Esophagus squamous epithelium (tissue), 5 donors: ENCODE results near the gene MSMO1. TPM values are rescaled to one million over a fixed set of nuclear protein-coding genes. Genes with fewer than 3 reads are reported as not detected.

Source experiments
- DNase-seq: peaks from one replicate; lab custom pipeline; 2025; lab: John Stamatoyannopoulos, UW
- H3K27ac ChIP-seq, 4 donors: fragments of 200-600 bp; sonication (generic); one replicate each; pipeline ENCODE4 v1.5.1; 2016 to 2019; ENCODE audit warnings: mild to moderate bottlenecking in 1 of 4
- H3K27me3 ChIP-seq, 4 donors: fragments of 200-600 bp; sonication (generic); 1 replicate in 3 of 4; 2 replicates in 1 of 4; pipeline versions ENCODE4 v1.5.1 to v1.6.0; 2017 to 2021; ENCODE audit warnings: antibody characterized with exemption in 1 of 4
- H3K36me3 ChIP-seq, 3 donors: fragments of 200-600 bp; sonication (generic); one replicate each; pipeline ENCODE4 v1.5.1; 2016 to 2019
- H3K4me1 ChIP-seq, 3 donors: fragments of 200-600 bp; sonication (generic); one replicate each; pipeline ENCODE4 v1.5.1; 2017 to 2019
- H3K4me3 ChIP-seq, 4 donors: fragments of 200-600 bp; sonication (generic); 1 replicate in 3 of 4; 2 replicates in 1 of 4; pipeline ENCODE4 v1.5.1; 2016 to 2019; ENCODE audit warnings: mild to moderate bottlenecking in 2 of 4, moderate library complexity in 1 of 4
- H3K9me3 ChIP-seq, 3 donors: fragments of 200-600 bp; sonication (generic); one replicate each; pipeline ENCODE4 v1.5.1; 2016 to 2019
- POLR2A ChIP-seq, 4 donors: fragments of 450-650 bp; IDR thresholded peaks; one replicate each; pipeline ENCODE4 v1.6.1; 2017; ENCODE audit warnings: antibody characterized with exemption in 4 of 4, mild to moderate bottlenecking in 4 of 4, moderate library complexity in 3 of 4
- WGBS, 2 donors: methylation state at CpG; one replicate each; pipeline ENCODE4 v1.1.5; 2018; 5-methylcytosine and 5-hydroxymethylcytosine counted together
- intact Hi-C: fragments of 100-400 bp; cut with DNase I; formaldehyde crosslinking; loops from one replicate; pipeline ENCODE4 v1.15.0; 2022
- total RNA-seq, 4 donors: library from RNA; depleted of rRNA; stranded (reverse); fragments of >200 nt; gene quantifications; one replicate each; pipeline ENCODE4 v1.1.0, GENCODE V29; 2016
- TF ChIP-seq, protein P1 (sequence below), 6 experiments: fragments of 450-650 bp in 4 of 6; fragments of 200-600 bp in 2 of 6; sonication (generic) in 2 of 6; IDR thresholded peaks; one replicate each; pipeline ENCODE4 v1.5.1; 2016 to 2019; ENCODE audit warnings: antibody characterized with exemption in 6 of 6, mild to moderate bottlenecking in 4 of 6, moderate library complexity in 4 of 6
- donor health status: DM: yes; HTN: yes; CAD: no.

The MSMO1 gene
- total RNA-seq, 4 donors from 2014 or later = 122 to 302 (median 172) TPM

- DNase-seq = no peak
- Histone ChIP-seq H3K9me3 (no peaks in the 10 kb centered on the region), H3K27me3 (no peaks in the 10 kb centered on the region), H3K4me1 (peaks cover 0 to 7% (median 0%) of the 10 kb centered on the region in 3 donors), H3K4me3 (no peak overlapping the region), H3K36me3 (peaks cover 0 to 76% (median 0%) of the 10 kb centered on the region in 3 donors), H3K27ac (no peak overlapping the region)
- 94 to 99% methylated on average over 4 of the region's 4 CpGs for WGBS, 2 donors
- intact Hi-C loops = no loop called here
- TF ChIP-seq POLR2A (IDR thresholded peaks at IDR 0.05) = no peak
- TF ChIP-seq, protein P1, sequence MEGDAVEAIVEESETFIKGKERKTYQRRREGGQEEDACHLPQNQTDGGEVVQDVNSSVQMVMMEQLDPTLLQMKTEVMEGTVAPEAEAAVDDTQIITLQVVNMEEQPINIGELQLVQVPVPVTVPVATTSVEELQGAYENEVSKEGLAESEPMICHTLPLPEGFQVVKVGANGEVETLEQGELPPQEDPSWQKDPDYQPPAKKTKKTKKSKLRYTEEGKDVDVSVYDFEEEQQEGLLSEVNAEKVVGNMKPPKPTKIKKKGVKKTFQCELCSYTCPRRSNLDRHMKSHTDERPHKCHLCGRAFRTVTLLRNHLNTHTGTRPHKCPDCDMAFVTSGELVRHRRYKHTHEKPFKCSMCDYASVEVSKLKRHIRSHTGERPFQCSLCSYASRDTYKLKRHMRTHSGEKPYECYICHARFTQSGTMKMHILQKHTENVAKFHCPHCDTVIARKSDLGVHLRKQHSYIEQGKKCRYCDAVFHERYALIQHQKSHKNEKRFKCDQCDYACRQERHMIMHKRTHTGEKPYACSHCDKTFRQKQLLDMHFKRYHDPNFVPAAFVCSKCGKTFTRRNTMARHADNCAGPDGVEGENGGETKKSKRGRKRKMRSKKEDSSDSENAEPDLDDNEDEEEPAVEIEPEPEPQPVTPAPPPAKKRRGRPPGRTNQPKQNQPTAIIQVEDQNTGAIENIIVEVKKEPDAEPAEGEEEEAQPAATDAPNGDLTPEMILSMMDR (IDR thresholded peaks at IDR 0.05) = no peak
Measured at GRCh38 chr4:165309456-165309855, 18.0 kb upstream of the MSMO1 start.

DNA sequence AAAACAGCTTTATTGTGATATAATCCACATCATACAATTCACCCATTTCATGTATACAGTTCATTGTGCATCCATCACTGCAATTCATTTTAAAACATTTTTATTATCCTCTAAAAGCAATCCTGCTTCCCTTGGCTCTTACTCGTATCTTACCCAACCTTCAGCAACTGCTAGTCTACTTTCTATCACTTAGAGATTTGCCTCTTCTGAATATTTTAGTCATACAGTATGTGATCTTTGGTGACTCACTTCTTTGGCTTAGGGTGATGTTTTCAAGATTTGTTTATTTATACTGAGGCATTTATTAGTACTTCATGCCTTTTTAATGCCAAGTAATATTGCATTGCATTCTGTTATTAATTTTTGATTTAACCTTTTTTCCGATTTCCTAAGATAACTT, 15.0 kb upstream of the MSMO1 start:
- H3K4me1 ChIP-seq = peaks cover 0 to 7% (median 0%) of the 10 kb centered on the region in 3 donors
- no peak for DNase-seq
- intact Hi-C loops = no loop called here
- H3K4me3 ChIP-seq = no peak overlapping the region
- H3K9me3 ChIP-seq = no peaks in the 10 kb centered on the region
- no peak overlapping the region for H3K27ac ChIP-seq
- TF ChIP-seq POLR2A (IDR thresholded peaks at IDR 0.05) = no peak
- TF ChIP-seq, protein P1 (IDR thresholded peaks at IDR 0.05) = no peak
- 59 to 66% methylated on average over 2 of the region's 2 CpGs for WGBS, 2 donors
- H3K27me3 ChIP-seq = no peaks in the 10 kb centered on the region
- peaks cover 0 to 79% (median 0%) of the 10 kb centered on the region in 3 donors for H3K36me3 ChIP-seq

DNA sequence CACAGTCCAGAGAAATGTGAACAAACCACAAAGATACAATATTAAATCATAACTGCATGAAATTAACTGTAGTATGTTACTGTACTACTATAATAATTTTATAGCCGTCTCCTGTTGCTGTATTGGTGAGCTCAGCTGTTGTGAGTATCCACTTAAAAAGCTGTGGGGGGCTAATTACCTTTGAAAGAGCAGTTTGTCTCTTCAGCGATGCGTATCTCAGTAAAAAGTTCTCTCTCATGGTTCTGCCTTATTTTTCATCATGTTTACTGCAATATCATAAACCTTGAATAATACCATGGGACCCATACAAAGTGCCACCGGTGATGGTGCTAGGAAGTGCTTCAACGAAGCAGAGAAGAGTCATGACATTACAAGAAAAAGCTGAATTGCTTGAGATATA, 8.4 kb upstream of the MSMO1 start:
- intact Hi-C loops = no loop called here
- no peak for TF ChIP-seq POLR2A (IDR thresholded peaks at IDR 0.05)
- TF ChIP-seq, protein P1 (IDR thresholded peaks at IDR 0.05) = no peak
- no peak overlapping the region for H3K27ac ChIP-seq
- H3K27me3 ChIP-seq = no peaks in the 10 kb centered on the region
- H3K9me3 ChIP-seq = no peaks in the 10 kb centered on the region
- no peak for DNase-seq
- no peaks in the 10 kb centered on the region for H3K4me1 ChIP-seq
- H3K36me3 ChIP-seq = peaks cover 0 to 65% (median 0%) of the 10 kb centered on the region in 3 donors
- WGBS, 2 donors = 96 to 97% methylated on average over 5 of the region's 5 CpGs
- H3K4me3 ChIP-seq = no peak overlapping the region

- no peaks in the 10 kb centered on the region for H3K27me3 ChIP-seq
- WGBS, 2 donors = 92 to 97% methylated on average over 5 of the region's 5 CpGs
- no peaks in the 10 kb centered on the region for H3K4me1 ChIP-seq
- H3K36me3 ChIP-seq = peaks cover 0 to 60% (median 0%) of the 10 kb centered on the region in 3 donors
- intact Hi-C loops = no loop called here
- TF ChIP-seq, protein P1 (IDR thresholded peaks at IDR 0.05) = no peak
- TF ChIP-seq POLR2A (IDR thresholded peaks at IDR 0.05) = no peak
- no peaks in the 10 kb centered on the region for H3K9me3 ChIP-seq
- no peak for DNase-seq
- H3K4me3 ChIP-seq = no peak overlapping the region
- no peak overlapping the region for H3K27ac ChIP-seq
Measured at GRCh38 chr4:165319509-165319908, 8.0 kb upstream of the MSMO1 start.

- Histone ChIP-seq H3K4me3 (no peak overlapping the region), H3K36me3 (peaks cover 0 to 21% (median 0%) of the 10 kb centered on the region in 3 donors), H3K27ac (peak overlapping the region in 2 of 4 donors; percentile 10 to 95), H3K4me1 (peaks cover 7 to 36% (median 17%) of the 10 kb centered on the region in 3 donors), H3K27me3 (no peaks in the 10 kb centered on the region), H3K9me3 (no peaks in the 10 kb centered on the region)
- TF ChIP-seq POLR2A (IDR thresholded peaks at IDR 0.05) = no peak
- no peak for DNase-seq
- intact Hi-C loops = no loop called here
- 77 to 84% methylated on average over 7 of the region's 7 CpGs for WGBS, 2 donors
Measured at GRCh38 chr4:165324236-165324917, 3.1 kb upstream of the MSMO1 start.
